PC-9 (cell line): ENCODE data around the gene MINPP1. TPM values are rescaled to one million over a fixed set of nuclear protein-coding genes. Genes with fewer than 3 reads are reported as not detected.

ENCODE experiments used
- BruUV-seq: library from RNA; stranded (reverse); fragments of 400-500 nt; replicated peaks from 2 replicates; lab custom pipeline; 2021; lab: Mats Ljungman, UMichigan
- CTCF ChIA-PET: fragments of 300-600 bp; sonication (Branson Sonifier 250); formaldehyde crosslinking; loops from one replicate; lab custom pipeline; 2022; ENCODE audit warnings: antibody characterized with exemption; lab: Charles Lee
- POLR2A ChIA-PET: fragments of 300-600 bp; sonication (Branson Sonifier 250); formaldehyde crosslinking; loops from one replicate; lab custom pipeline; 2022; ENCODE audit warnings: antibody characterized with exemption; ENCODE audit not compliant: unreplicated experiment; lab: Charles Lee
- DNase-seq, 2 experiments: peaks; one replicate each; pipeline versions ENCODE4 v3.0.0 to v3.0.0-alpha.2; 2015 to 2022; ENCODE audit warnings: mixed read lengths in 1 of 2
- H2AFZ ChIP-seq: fragments of 200-600 bp; sonication (generic); 2 replicates; pipeline ENCODE4 v1.8.1; 2017; ENCODE audit warnings: antibody characterized with exemption
- H3F3A ChIP-seq: fragments of 200-600 bp; sonication (generic); 2 replicates; pipeline ENCODE4 v1.8.1; 2017; ENCODE audit warnings: antibody characterized with exemption, mild to moderate bottlenecking, low read depth; ENCODE audit not compliant: insufficient read depth
- H3K27ac ChIP-seq: fragments of 200-600 bp; sonication (generic); 2 replicates; pipeline ENCODE4 v1.6.1; 2016; ENCODE audit warnings: mixed run types
- H3K27me3 ChIP-seq: fragments of 200-600 bp; sonication (generic); 2 replicates; pipeline ENCODE4 v1.6.1; 2016; ENCODE audit warnings: low read depth, mixed run types; ENCODE audit not compliant: insufficient read depth
- H3K36me3 ChIP-seq: fragments of 200-600 bp; sonication (generic); 2 replicates; pipeline ENCODE4 v1.6.1; 2016; ENCODE audit warnings: low read depth, mixed run types
- H3K4me1 ChIP-seq: fragments of 200-600 bp; sonication (generic); replicated peaks from 2 replicates; pipeline ENCODE4 v1.6.1; 2016; ENCODE audit warnings: mixed run types; ENCODE audit not compliant: insufficient read depth
- H3K4me2 ChIP-seq: fragments of 200-600 bp; sonication (generic); 2 replicates; pipeline ENCODE4 v1.6.1; 2017; ENCODE audit warnings: mixed run types
- H3K4me3 ChIP-seq: fragments of 200-600 bp; sonication (generic); 2 replicates; pipeline ENCODE4 v1.6.1; 2016; ENCODE audit warnings: mixed run types
- H3K79me2 ChIP-seq: fragments of 200-600 bp; sonication (generic); 2 replicates; pipeline ENCODE4 v1.6.1; 2017; ENCODE audit warnings: low read depth, mixed run types
- H3K9me2 ChIP-seq: fragments of 200-600 bp; sonication (generic); 2 replicates; pipeline ENCODE4 v1.8.1; 2017; ENCODE audit warnings: mild to moderate bottlenecking; ENCODE audit not compliant: insufficient read depth
- H3K9me3 ChIP-seq: fragments of 200-600 bp; sonication (generic); 2 replicates; pipeline ENCODE4 v1.8.1; 2016; ENCODE audit warnings: low read depth; ENCODE audit not compliant: insufficient read depth
- H4K20me1 ChIP-seq: fragments of 200-600 bp; sonication (generic); 2 replicates; pipeline ENCODE4 v1.8.1; 2017; ENCODE audit not compliant: insufficient read depth
- EZH2 ChIP-seq: fragments of 200-600 bp; sonication (generic); IDR thresholded peaks from 2 replicates; pipeline ENCODE4 v1.8.0; 2017; ENCODE audit warnings: antibody characterized with exemption, low read depth
- intact Hi-C: fragments of 100-400 bp; cut with micrococcal nuclease; formaldehyde crosslinking; loops from one replicate; pipeline ENCODE4 v1.10.0; 2022; ENCODE audit not compliant: unreplicated experiment
- total RNA-seq: library from RNA; stranded (reverse); gene quantifications from 2 replicates; pipeline ENCODE4 v1.2.3, GENCODE V29; 2021
- TF ChIP-seq, protein P1 (sequence below): fragments of 200-600 bp; sonication (generic); conservative IDR thresholded peaks from 2 replicates; pipeline ENCODE4 v1.6.1; 2017; ENCODE audit warnings: mixed run types, antibody characterized with exemption, mild to moderate bottlenecking, moderate library complexity

The MINPP1 gene
- total RNA-seq, 1 experiment from 2014 or later, result 14.4 TPM

DNA sequence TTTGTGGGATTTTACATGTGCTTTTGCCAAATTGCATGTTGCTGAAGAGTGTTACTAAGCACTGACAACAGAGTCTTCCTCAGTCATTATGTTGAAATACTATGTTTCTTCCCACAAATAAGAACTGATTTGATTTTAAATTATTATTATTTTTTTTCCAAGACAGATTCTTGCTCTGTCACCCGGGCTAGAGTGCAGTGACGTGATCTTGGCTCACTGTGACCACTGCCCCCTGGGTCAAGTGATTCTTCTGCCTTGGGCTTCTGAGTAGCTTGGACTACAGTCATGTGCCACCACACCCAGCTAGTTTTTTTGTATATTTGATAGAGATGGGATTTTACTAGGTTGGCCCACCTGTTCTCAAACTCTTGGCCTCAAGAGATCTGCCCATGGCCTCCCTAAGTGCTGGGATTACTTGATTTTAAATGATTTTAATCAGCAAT is 42.3 kb downstream of the MINPP1 start:
- H3K9me2 ChIP-seq, result no peaks in the 10 kb centered on the region
- H3K27me3 ChIP-seq, result no peaks in the 10 kb centered on the region
- H3K27ac ChIP-seq, result no peak overlapping the region
- H3K4me3 ChIP-seq, result no peak overlapping the region
- no peak for DNase-seq
- no peak overlapping the region for H3K4me2 ChIP-seq
- no peaks in the 10 kb centered on the region for H3K9me3 ChIP-seq
- POLR2A ChIA-PET, result no interaction called here
- H3K4me1 ChIP-seq, result no peaks in the 10 kb centered on the region
- intact Hi-C loops, result no loop called here
- H3K79me2 ChIP-seq, result no peaks in the 10 kb centered on the region
- TF ChIP-seq EZH2, result no peak
- TF ChIP-seq, protein P1, sequence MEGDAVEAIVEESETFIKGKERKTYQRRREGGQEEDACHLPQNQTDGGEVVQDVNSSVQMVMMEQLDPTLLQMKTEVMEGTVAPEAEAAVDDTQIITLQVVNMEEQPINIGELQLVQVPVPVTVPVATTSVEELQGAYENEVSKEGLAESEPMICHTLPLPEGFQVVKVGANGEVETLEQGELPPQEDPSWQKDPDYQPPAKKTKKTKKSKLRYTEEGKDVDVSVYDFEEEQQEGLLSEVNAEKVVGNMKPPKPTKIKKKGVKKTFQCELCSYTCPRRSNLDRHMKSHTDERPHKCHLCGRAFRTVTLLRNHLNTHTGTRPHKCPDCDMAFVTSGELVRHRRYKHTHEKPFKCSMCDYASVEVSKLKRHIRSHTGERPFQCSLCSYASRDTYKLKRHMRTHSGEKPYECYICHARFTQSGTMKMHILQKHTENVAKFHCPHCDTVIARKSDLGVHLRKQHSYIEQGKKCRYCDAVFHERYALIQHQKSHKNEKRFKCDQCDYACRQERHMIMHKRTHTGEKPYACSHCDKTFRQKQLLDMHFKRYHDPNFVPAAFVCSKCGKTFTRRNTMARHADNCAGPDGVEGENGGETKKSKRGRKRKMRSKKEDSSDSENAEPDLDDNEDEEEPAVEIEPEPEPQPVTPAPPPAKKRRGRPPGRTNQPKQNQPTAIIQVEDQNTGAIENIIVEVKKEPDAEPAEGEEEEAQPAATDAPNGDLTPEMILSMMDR, result no peak
- H4K20me1 ChIP-seq, result no peaks in the 10 kb centered on the region
- CTCF ChIA-PET, result interaction anchor here (0.5 kb wide), 1 partner anchor 129 kb away, joined by 3 read pairs; no protein-coding TSS in a partner anchor
- no peaks in the 10 kb centered on the region for H3F3A ChIP-seq
- H2AFZ ChIP-seq, result no peak overlapping the region
- no TSS peak for BruUV-seq
- no peaks in the 10 kb centered on the region; the same call in 1 of the 2 replicates for H3K36me3 ChIP-seq

DNA sequence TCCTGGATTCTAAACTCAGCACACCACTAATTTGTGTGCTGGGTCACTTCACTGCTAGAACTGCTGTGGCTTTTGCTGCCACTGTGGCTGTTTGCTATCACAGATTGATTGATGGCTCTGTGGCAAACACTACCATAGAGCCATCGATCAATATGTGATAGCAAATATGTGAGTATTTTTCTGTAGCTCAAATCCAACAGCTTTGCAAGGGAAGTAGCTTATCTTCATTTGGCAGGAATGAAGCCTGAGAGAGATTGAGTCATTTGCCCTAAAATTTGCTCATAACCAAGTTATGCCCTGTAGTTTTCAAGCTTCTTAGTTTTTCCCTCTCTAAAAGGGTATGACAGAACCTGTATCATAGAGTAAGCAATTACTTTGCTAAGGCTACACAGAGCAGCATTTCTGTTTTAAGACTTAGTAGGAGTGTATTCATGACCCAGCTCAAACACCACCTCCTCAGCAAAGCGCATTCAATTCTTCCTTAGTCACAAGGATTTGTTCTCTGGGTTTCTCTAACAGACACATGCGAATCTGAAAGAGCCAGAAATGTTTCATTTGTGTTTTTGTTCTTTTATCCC is 43.1 kb downstream of the MINPP1 start:
- DNase-seq, result no peak
- TF ChIP-seq, protein P1, result no peak
- TF ChIP-seq EZH2, result no peak
- Histone ChIP-seq H3K9me2 (no peaks in the 10 kb centered on the region), H3K9me3 (no peaks in the 10 kb centered on the region), H3K4me1 (no peaks in the 10 kb centered on the region), H3K36me3 (no peaks in the 10 kb centered on the region; the same call in 1 of the 2 replicates), H2AFZ (no peak overlapping the region), H3K27ac (no peak overlapping the region), H3K4me2 (no peak overlapping the region), H3F3A (no peaks in the 10 kb centered on the region), H3K27me3 (no peaks in the 10 kb centered on the region), H4K20me1 (no peaks in the 10 kb centered on the region), H3K4me3 (no peak overlapping the region), H3K79me2 (no peaks in the 10 kb centered on the region)
- CTCF ChIA-PET, result interaction anchor here (0.5 kb wide), 1 partner anchor 128 kb away, joined by 3 read pairs; no protein-coding TSS in a partner anchor
- intact Hi-C loops, result no loop called here
- BruUV-seq, result no TSS peak
- POLR2A ChIA-PET, result interaction anchor here (0.6 kb wide), 1 partner anchor 232 kb away, joined by 8 read pairs; no protein-coding TSS in a partner anchor

DNA sequence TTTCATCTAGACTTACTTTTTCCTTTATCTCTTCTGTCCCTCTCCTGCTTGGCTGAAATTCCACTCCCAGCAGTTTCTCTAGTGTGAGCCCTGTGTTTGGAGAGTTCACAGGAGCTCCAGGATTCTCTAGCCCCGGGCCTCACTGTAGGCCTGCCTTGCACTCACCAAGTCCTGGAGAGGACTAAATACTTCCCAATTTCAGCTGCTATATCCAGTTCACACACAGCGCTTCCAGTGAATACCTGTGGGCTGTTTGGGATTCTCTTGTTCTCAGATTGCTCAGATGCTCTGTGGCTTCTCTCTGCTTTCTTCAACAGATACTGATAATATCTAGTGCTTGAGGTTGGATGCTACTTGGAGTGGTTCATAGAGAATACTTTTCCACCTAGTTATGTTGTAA is 46.0 kb downstream of the MINPP1 start:
- Histone ChIP-seq H3K27ac (no peak overlapping the region), H4K20me1 (no peaks in the 10 kb centered on the region), H3K36me3 (no peaks in the 10 kb centered on the region), H3K9me3 (no peaks in the 10 kb centered on the region), H3K4me1 (no peaks in the 10 kb centered on the region), H3K79me2 (no peaks in the 10 kb centered on the region), H3K27me3 (no peaks in the 10 kb centered on the region), H3K4me3 (no peak overlapping the region), H3K9me2 (no peaks in the 10 kb centered on the region), H2AFZ (no peak overlapping the region), H3K4me2 (no peak overlapping the region), H3F3A (no peaks in the 10 kb centered on the region)
- intact Hi-C loops, result no loop called here
- BruUV-seq, result no TSS peak
- CTCF ChIA-PET, result no interaction called here
- POLR2A ChIA-PET, result no interaction called here
- no peak for TF ChIP-seq EZH2
- TF ChIP-seq, protein P1, result no peak
- no peak for DNase-seq
